Measurements from ENCODE around the gene GOLGA1.

DNA sequence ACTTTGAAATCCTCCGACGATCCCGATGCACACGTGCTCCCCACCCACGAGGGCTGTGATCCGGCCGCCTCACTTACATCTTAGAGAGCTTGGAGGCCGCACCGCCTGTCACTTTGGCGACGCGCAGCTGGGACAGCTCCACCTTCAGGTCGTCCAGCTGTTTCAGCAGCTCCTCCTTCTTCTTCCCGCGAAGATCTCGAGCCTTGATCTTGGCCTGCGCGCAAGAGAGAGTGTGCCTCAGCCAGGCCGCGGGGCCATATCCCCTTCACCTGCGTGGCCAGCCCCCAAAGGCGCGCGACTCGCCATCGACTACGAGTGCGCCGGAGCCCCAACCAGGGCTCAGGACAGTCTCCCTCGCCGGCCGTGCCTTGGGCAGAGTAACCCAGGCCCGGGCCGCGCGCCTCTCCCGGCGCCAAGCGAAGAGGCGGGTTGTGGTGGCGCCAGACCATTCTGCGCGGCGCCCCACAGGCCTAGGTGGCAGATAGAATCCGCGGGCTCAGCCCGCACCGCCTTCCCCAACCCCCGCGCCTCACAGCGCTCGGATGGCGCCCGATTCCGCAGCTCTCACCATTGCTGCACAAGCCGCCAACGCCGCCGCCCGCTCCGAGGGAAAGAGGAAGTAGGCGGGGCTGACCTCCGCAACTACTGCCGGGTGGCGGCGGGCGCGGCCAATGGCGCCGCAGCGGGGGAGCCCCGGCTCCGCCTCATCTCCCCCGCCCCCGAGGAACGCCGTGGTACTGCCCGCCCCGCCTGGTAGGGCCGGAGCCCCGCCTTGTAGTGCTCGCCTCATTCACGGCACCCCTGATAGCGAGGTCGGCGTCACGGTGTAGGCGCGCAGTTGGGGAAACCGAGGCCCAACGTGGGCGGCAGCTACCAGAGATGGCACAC lies 79.3 kb downstream of the GOLGA1 start, which contains the start of the genes ARPC5L and RPL35:
- TF ChIP-seq, protein P1, sequence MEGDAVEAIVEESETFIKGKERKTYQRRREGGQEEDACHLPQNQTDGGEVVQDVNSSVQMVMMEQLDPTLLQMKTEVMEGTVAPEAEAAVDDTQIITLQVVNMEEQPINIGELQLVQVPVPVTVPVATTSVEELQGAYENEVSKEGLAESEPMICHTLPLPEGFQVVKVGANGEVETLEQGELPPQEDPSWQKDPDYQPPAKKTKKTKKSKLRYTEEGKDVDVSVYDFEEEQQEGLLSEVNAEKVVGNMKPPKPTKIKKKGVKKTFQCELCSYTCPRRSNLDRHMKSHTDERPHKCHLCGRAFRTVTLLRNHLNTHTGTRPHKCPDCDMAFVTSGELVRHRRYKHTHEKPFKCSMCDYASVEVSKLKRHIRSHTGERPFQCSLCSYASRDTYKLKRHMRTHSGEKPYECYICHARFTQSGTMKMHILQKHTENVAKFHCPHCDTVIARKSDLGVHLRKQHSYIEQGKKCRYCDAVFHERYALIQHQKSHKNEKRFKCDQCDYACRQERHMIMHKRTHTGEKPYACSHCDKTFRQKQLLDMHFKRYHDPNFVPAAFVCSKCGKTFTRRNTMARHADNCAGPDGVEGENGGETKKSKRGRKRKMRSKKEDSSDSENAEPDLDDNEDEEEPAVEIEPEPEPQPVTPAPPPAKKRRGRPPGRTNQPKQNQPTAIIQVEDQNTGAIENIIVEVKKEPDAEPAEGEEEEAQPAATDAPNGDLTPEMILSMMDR (IDR thresholded peaks at IDR 0.05; ENCODE audit: insufficient read depth, low read depth, low read length) = no peak
- TF ChIP-seq EZH2 (IDR thresholded peaks at IDR 0.05; ENCODE audit: insufficient read depth, low read length) = no peak
